Activated naive CD4-positive, alpha-beta T cell treated with anti-CD3 and anti-CD28 coated beads, Interleukin-2, amount 50 U/mL, for 24 hours (primary cell): ENCODE measurements around the gene CPNE9.

Experiments
- H3K27ac Mint-ChIP-seq: one replicate; pipeline ENCODE4 v1.8.0; 2021; ENCODE audit warnings: mild to moderate bottlenecking, mixed read lengths
- H3K27me3 Mint-ChIP-seq: one replicate; pipeline ENCODE4 v1.8.0; 2021; ENCODE audit warnings: mixed read lengths
- H3K36me3 Mint-ChIP-seq: one replicate; pipeline ENCODE4 v1.8.0; 2021; ENCODE audit warnings: mixed read lengths
- H3K4me1 Mint-ChIP-seq: one replicate; pipeline ENCODE4 v1.8.0; 2021; ENCODE audit warnings: mixed read lengths
- H3K4me3 Mint-ChIP-seq: one replicate; pipeline ENCODE4 v1.8.0; 2021; ENCODE audit warnings: mild to moderate bottlenecking, mixed read lengths
- H3K9me3 Mint-ChIP-seq: one replicate; pipeline ENCODE4 v1.8.0; 2021; ENCODE audit warnings: mixed read lengths

CPNE9 gene

GRCh38 chr3:9721015-9721699, 17.5 kb downstream of the CPNE9 start:
- H3K27ac Mint-ChIP-seq: no peak overlapping the region
- H3K27me3 Mint-ChIP-seq: no peaks in the 10 kb centered on the region
- peaks cover 14% of the 10 kb centered on the region for H3K4me1 Mint-ChIP-seq
- H3K9me3 Mint-ChIP-seq: no peaks in the 10 kb centered on the region
- no peaks in the 10 kb centered on the region for H3K36me3 Mint-ChIP-seq
- H3K4me3 Mint-ChIP-seq: no peak overlapping the region

GRCh38 chr3:9721700-9722060, 18.0 kb downstream of the CPNE9 start:
- Mint-ChIP-seq H3K4me1 (peaks cover 16% of the 10 kb centered on the region), H3K27ac (no peak overlapping the region), H3K27me3 (no peaks in the 10 kb centered on the region), H3K36me3 (no peaks in the 10 kb centered on the region), H3K9me3 (no peaks in the 10 kb centered on the region), H3K4me3 (no peak overlapping the region)

- no peaks in the 10 kb centered on the region for H3K27me3 Mint-ChIP-seq
- no peak overlapping the region for H3K4me3 Mint-ChIP-seq
- no peaks in the 10 kb centered on the region for H3K9me3 Mint-ChIP-seq
- peaks cover 28% of the 10 kb centered on the region for H3K4me1 Mint-ChIP-seq
- no peak overlapping the region for H3K27ac Mint-ChIP-seq
- no peaks in the 10 kb centered on the region for H3K36me3 Mint-ChIP-seq
Measured at GRCh38 chr3:9725775-9726515, 22.3 kb downstream of the CPNE9 start.

GRCh38 chr3:9727041-9727595, 23.5 kb downstream of the CPNE9 start:
- H3K36me3 Mint-ChIP-seq: no peaks in the 10 kb centered on the region
- no peaks in the 10 kb centered on the region for H3K9me3 Mint-ChIP-seq
- H3K4me1 Mint-ChIP-seq: peaks cover 29% of the 10 kb centered on the region
- H3K4me3 Mint-ChIP-seq: peak overlapping the region; percentile 63
- no peaks in the 10 kb centered on the region for H3K27me3 Mint-ChIP-seq
- H3K27ac Mint-ChIP-seq: peak overlapping the region; percentile 44

GRCh38 chr3:9727743-9728142, 24.1 kb downstream of the CPNE9 start:
- H3K4me3 Mint-ChIP-seq: peak overlapping the region; percentile 63
- no peaks in the 10 kb centered on the region for H3K36me3 Mint-ChIP-seq
- no peaks in the 10 kb centered on the region for H3K27me3 Mint-ChIP-seq
- H3K27ac Mint-ChIP-seq: peak overlapping the region; percentile 44
- H3K9me3 Mint-ChIP-seq: no peaks in the 10 kb centered on the region
- H3K4me1 Mint-ChIP-seq: peaks cover 34% of the 10 kb centered on the region

GRCh38 chr3:9729419-9729818, 25.8 kb downstream of the CPNE9 start:
- no peaks in the 10 kb centered on the region for H3K9me3 Mint-ChIP-seq

GRCh38 chr3:9730657-9731205, 27.1 kb downstream of the CPNE9 start:
- Mint-ChIP-seq H3K4me3 (peak overlapping the region; percentile 97), H3K4me1 (peaks cover 64% of the 10 kb centered on the region), H3K27me3 (no peaks in the 10 kb centered on the region), H3K9me3 (no peaks in the 10 kb centered on the region), H3K27ac (peak overlapping the region; percentile 98), H3K36me3 (peaks cover 3% of the 10 kb centered on the region)

More at GRCh38 chr3:9729419-9729818, 25.8 kb downstream of the CPNE9 start:
- H3K36me3 Mint-ChIP-seq: no peaks in the 10 kb centered on the region
- H3K4me3 Mint-ChIP-seq: no peak overlapping the region
- peaks cover 51% of the 10 kb centered on the region for H3K4me1 Mint-ChIP-seq
- no peaks in the 10 kb centered on the region for H3K27me3 Mint-ChIP-seq
- H3K27ac Mint-ChIP-seq: no peak overlapping the region

- Mint-ChIP-seq H3K9me3 (no peaks in the 10 kb centered on the region), H3K4me1 (peaks cover 69% of the 10 kb centered on the region), H3K27me3 (no peaks in the 10 kb centered on the region), H3K27ac (peak within 1 kb of the TSS; percentile 98), H3K4me3 (peak within 1 kb of the TSS; percentile 97), H3K36me3 (peaks cover 3% of the 10 kb centered on the region)
Measured at GRCh38 chr3:9731206-9732079, 27.8 kb downstream of the CPNE9 start, which contains the start of gene BRPF1. BRPF1 (plus strand) TSS chr3:9731735; CDS start chr3:9734141, 2,406 bp downstream.

- peak overlapping the region; percentile 98 for H3K27ac Mint-ChIP-seq
- H3K36me3 Mint-ChIP-seq: peaks cover 3% of the 10 kb centered on the region
- peak overlapping the region; percentile 95 for H3K4me3 Mint-ChIP-seq
- H3K9me3 Mint-ChIP-seq: no peaks in the 10 kb centered on the region
- no peaks in the 10 kb centered on the region for H3K27me3 Mint-ChIP-seq
- peaks cover 69% of the 10 kb centered on the region for H3K4me1 Mint-ChIP-seq
Measured at GRCh38 chr3:9732080-9732739, 28.6 kb downstream of the CPNE9 start.

- H3K27ac Mint-ChIP-seq: peak overlapping the region; percentile 98
- no peaks in the 10 kb centered on the region for H3K27me3 Mint-ChIP-seq
- H3K4me3 Mint-ChIP-seq: peak overlapping the region; percentile 95
- no peaks in the 10 kb centered on the region for H3K9me3 Mint-ChIP-seq
- H3K4me1 Mint-ChIP-seq: peaks cover 66% of the 10 kb centered on the region
- H3K36me3 Mint-ChIP-seq: peaks cover 3% of the 10 kb centered on the region
Measured at GRCh38 chr3:9732740-9733115, 29.1 kb downstream of the CPNE9 start.

- Mint-ChIP-seq H3K4me1 (peaks cover 56% of the 10 kb centered on the region), H3K36me3 (peaks cover 13% of the 10 kb centered on the region), H3K9me3 (no peaks in the 10 kb centered on the region), H3K27ac (peak overlapping the region; percentile 26), H3K27me3 (no peaks in the 10 kb centered on the region), H3K4me3 (no peak overlapping the region)
Measured at GRCh38 chr3:9736831-9737230, 33.2 kb downstream of the CPNE9 start.

GRCh38 chr3:9739181-9739580, 35.5 kb downstream of the CPNE9 start:
- Mint-ChIP-seq H3K4me1 (peaks cover 36% of the 10 kb centered on the region), H3K27me3 (no peaks in the 10 kb centered on the region), H3K36me3 (peaks cover 13% of the 10 kb centered on the region), H3K27ac (no peak overlapping the region), H3K9me3 (no peaks in the 10 kb centered on the region), H3K4me3 (no peak overlapping the region)

- no peaks in the 10 kb centered on the region for H3K27me3 Mint-ChIP-seq
- no peaks in the 10 kb centered on the region for H3K9me3 Mint-ChIP-seq
- H3K36me3 Mint-ChIP-seq: peaks cover 13% of the 10 kb centered on the region
- no peak overlapping the region for H3K4me3 Mint-ChIP-seq
- H3K4me1 Mint-ChIP-seq: peaks cover 13% of the 10 kb centered on the region
- H3K27ac Mint-ChIP-seq: no peak overlapping the region
Measured at GRCh38 chr3:9742560-9742959, 38.9 kb downstream of the CPNE9 start.

GRCh38 chr3:9743548-9743947, 39.9 kb downstream of the CPNE9 start:
- Mint-ChIP-seq H3K27me3 (no peaks in the 10 kb centered on the region), H3K36me3 (peaks cover 10% of the 10 kb centered on the region), H3K9me3 (no peaks in the 10 kb centered on the region), H3K4me1 (peaks cover 9% of the 10 kb centered on the region), H3K27ac (no peak overlapping the region), H3K4me3 (no peak overlapping the region)

GRCh38 chr3:9744162-9744561, 40.5 kb downstream of the CPNE9 start:
- H3K27ac Mint-ChIP-seq: no peak overlapping the region
- H3K36me3 Mint-ChIP-seq: peaks cover 10% of the 10 kb centered on the region
- no peaks in the 10 kb centered on the region for H3K27me3 Mint-ChIP-seq
- no peak overlapping the region for H3K4me3 Mint-ChIP-seq
- peaks cover 9% of the 10 kb centered on the region for H3K4me1 Mint-ChIP-seq
- no peaks in the 10 kb centered on the region for H3K9me3 Mint-ChIP-seq
